ENCODE measurements around the gene SOD2. TPM values are rescaled to one million over a fixed set of nuclear protein-coding genes. Genes with fewer than 3 reads are reported as not detected.
"Not testable (repeated sequence)": the region's sequence is repeated elsewhere in the genome, so short reads cannot be mapped to it uniquely, and the experiment has no call there.

SOD2 gene
- polyA plus RNA-seq, 4 donors = 108 to 121 (median 113) TPM

- DNase-seq (ENCODE audit: low read depth in 4 of 4, low spot score in 2 of 4) = no peak
Observed at GRCh38 chr6:159716247-159717096, 23.4 kb upstream of the SOD2 start.

- no peak for DNase-seq (ENCODE audit: low read depth in 4 of 4, low spot score in 2 of 4)
Observed at GRCh38 chr6:159715605-159716004, 22.6 kb upstream of the SOD2 start.

GRCh38 chr6:159715166-159715565, 22.1 kb upstream of the SOD2 start:
- DNase-seq (ENCODE audit: low read depth in 4 of 4, low spot score in 2 of 4) = no peak

- DNase-seq (ENCODE audit: low read depth in 4 of 4, low spot score in 2 of 4) = no peak
Observed at GRCh38 chr6:159714404-159714803, 21.4 kb upstream of the SOD2 start.

- DNase-seq (ENCODE audit: low read depth in 4 of 4, low spot score in 2 of 4) = no peak
Observed at GRCh38 chr6:159713984-159714383, 20.9 kb upstream of the SOD2 start.

- DNase-seq (ENCODE audit: low read depth in 4 of 4, low spot score in 2 of 4) = not testable (repeated sequence)
Observed at GRCh38 chr6:159712389-159712788, 19.3 kb upstream of the SOD2 start.

- not testable (repeated sequence) for DNase-seq (ENCODE audit: low read depth in 4 of 4, low spot score in 2 of 4)
Observed at GRCh38 chr6:159710603-159711002, 17.6 kb upstream of the SOD2 start.

GRCh38 chr6:159701413-159701999, 8.5 kb upstream of the SOD2 start:
- no peak for DNase-seq (ENCODE audit: low read depth in 4 of 4, low spot score in 2 of 4)

- no peak for DNase-seq (ENCODE audit: low read depth in 4 of 4, low spot score in 2 of 4)
Observed at GRCh38 chr6:159700970-159701369, 7.9 kb upstream of the SOD2 start.

GRCh38 chr6:159695984-159696383, 2.9 kb upstream of the SOD2 start:
- DNase-seq (ENCODE audit: low read depth in 4 of 4, low spot score in 2 of 4) = no peak

- peak in 3 of 4 donors; percentile 3 to 12 (median 11) for DNase-seq (ENCODE audit: low read depth in 4 of 4, low spot score in 2 of 4)
Observed at GRCh38 chr6:159693894-159694545, 979 bp upstream of the SOD2 start.

- peak in 3 of 4 donors; percentile 25 to 28 (median 26) for DNase-seq (ENCODE audit: low read depth in 4 of 4, low spot score in 2 of 4)
Observed at GRCh38 chr6:159692303-159693127, 526 bp downstream of the SOD2 start.

GRCh38 chr6:159691963-159692287, 1.1 kb downstream of the SOD2 start:
- DNase-seq (ENCODE audit: low read depth in 4 of 4, low spot score in 2 of 4) = peak in 1 of 4 donors; percentile 0

- peak in 3 of 4 donors; percentile 48 to 66 (median 48) for DNase-seq (ENCODE audit: low read depth in 4 of 4, low spot score in 2 of 4)
Observed at GRCh38 chr6:159691133-159691962, 1.7 kb downstream of the SOD2 start.

- not testable (repeated sequence) for DNase-seq (ENCODE audit: low read depth in 4 of 4, low spot score in 2 of 4)
Observed at GRCh38 chr6:159690135-159690534, 2.9 kb downstream of the SOD2 start.

GRCh38 chr6:159689001-159689400, 4.0 kb downstream of the SOD2 start:
- DNase-seq (ENCODE audit: low read depth in 4 of 4, low spot score in 2 of 4) = no peak

GRCh38 chr6:159688266-159688905, 4.7 kb downstream of the SOD2 start:
- DNase-seq (ENCODE audit: low read depth in 4 of 4, low spot score in 2 of 4) = no peak

GRCh38 chr6:159687341-159687740, 5.7 kb downstream of the SOD2 start:
- no peak for DNase-seq (ENCODE audit: low read depth in 4 of 4, low spot score in 2 of 4)

GRCh38 chr6:159686703-159687102, 6.3 kb downstream of the SOD2 start:
- DNase-seq (ENCODE audit: low read depth in 4 of 4, low spot score in 2 of 4) = no peak
